H9 (cell line): ENCODE data around the gene FGD6. TPM values are rescaled to one million over a fixed set of nuclear protein-coding genes. Genes with fewer than 3 reads are reported as not detected.

Experiments used
- DNase-seq: peaks from one replicate; pipeline ENCODE4 v3.0.0-alpha.2; 2017
- H2AFZ ChIP-seq: one replicate; pipeline ENCODE4 v1.6.1; 2013; ENCODE audit warnings: mild to moderate bottlenecking, low read length, control low read depth, moderate library complexity
- H2AK5ac ChIP-seq: 2 replicates; pipeline ENCODE4 v1.6.1; 2013; ENCODE audit warnings: low read length, control low read depth, mixed read lengths; ENCODE audit not compliant: insufficient read length
- H2BK120ac ChIP-seq: one replicate; pipeline ENCODE4 v1.6.1; 2013; ENCODE audit warnings: low read depth, mild to moderate bottlenecking, low read length, control low read depth, inconsistent platforms; ENCODE audit not compliant: poor library complexity, severe bottlenecking
- H2BK12ac ChIP-seq: 2 replicates; pipeline ENCODE4 v1.6.1; 2013; ENCODE audit warnings: low read length, control low read depth, mixed read lengths, low read depth; ENCODE audit not compliant: insufficient read length
- H2BK15ac ChIP-seq: 2 replicates; pipeline ENCODE4 v1.6.1; 2013; ENCODE audit warnings: low read depth, low read length, control low read depth
- H2BK20ac ChIP-seq: one replicate; pipeline ENCODE4 v1.6.1; 2013; ENCODE audit warnings: low read depth, mild to moderate bottlenecking, low read length, control low read depth, inconsistent platforms; ENCODE audit not compliant: poor library complexity, severe bottlenecking
- H2BK5ac ChIP-seq: 2 replicates; pipeline ENCODE4 v1.6.1; 2013; ENCODE audit warnings: low read length, control low read depth, mixed read lengths; ENCODE audit not compliant: insufficient read length
- H3K14ac ChIP-seq: 2 replicates; pipeline ENCODE4 v1.6.1; 2013; ENCODE audit warnings: low read length, control low read depth; ENCODE audit not compliant: insufficient read depth
- H3K18ac ChIP-seq: 2 replicates; pipeline ENCODE4 v1.6.1; 2013; ENCODE audit warnings: low read depth, mild to moderate bottlenecking, mixed read lengths, low read length, control low read depth; ENCODE audit not compliant: insufficient read length
- H3K23ac ChIP-seq: 2 replicates; pipeline ENCODE4 v1.6.1; 2013; ENCODE audit warnings: low read length, control low read depth, mixed read lengths, low read depth; ENCODE audit not compliant: insufficient read length
- H3K23me2 ChIP-seq: 2 replicates; pipeline ENCODE4 v1.6.1; 2013; ENCODE audit warnings: low read depth, mild to moderate bottlenecking, mixed read lengths, low read length, control low read depth; ENCODE audit not compliant: insufficient read length, poor library complexity, severe bottlenecking
- H3K27ac ChIP-seq: 2 replicates; pipeline ENCODE4 v1.5.1; 2013; ENCODE audit warnings: low read length, control low read depth, mixed read lengths, low read depth; ENCODE audit not compliant: insufficient read length
- H3K27me3 ChIP-seq: 2 replicates; pipeline ENCODE4 v1.6.1; 2013; ENCODE audit warnings: low read length, control low read depth, inconsistent platforms; ENCODE audit not compliant: insufficient read depth
- H3K4ac ChIP-seq: 2 replicates; pipeline ENCODE4 v1.6.1; 2013; ENCODE audit warnings: low read depth, mild to moderate bottlenecking, control low read depth, inconsistent platforms, low read length, moderate library complexity
- H3K4me1 ChIP-seq: 2 replicates; pipeline ENCODE4 v1.6.1; 2013; ENCODE audit warnings: low read length, control low read depth, inconsistent platforms; ENCODE audit not compliant: insufficient read depth
- H3K4me2 ChIP-seq: 2 replicates; pipeline ENCODE4 v1.6.1; 2013; ENCODE audit warnings: low read length, control low read depth, mixed read lengths; ENCODE audit not compliant: insufficient read length, insufficient read depth
- H3K56ac ChIP-seq: 2 replicates; pipeline ENCODE4 v1.6.1; 2013; ENCODE audit warnings: low read depth, mild to moderate bottlenecking, mixed read lengths, low read length, control low read depth; ENCODE audit not compliant: insufficient read length
- H3K79me1 ChIP-seq: 2 replicates; pipeline ENCODE4 v1.6.1; 2013; ENCODE audit warnings: low read depth, mild to moderate bottlenecking, moderate library complexity, low read length, control low read depth, inconsistent platforms; ENCODE audit not compliant: insufficient read depth, poor library complexity, severe bottlenecking
- H3K79me2 ChIP-seq: 2 replicates; pipeline ENCODE4 v1.6.1; 2013; ENCODE audit warnings: low read length, control low read depth, inconsistent platforms; ENCODE audit not compliant: insufficient read depth
- H3K9ac ChIP-seq: 2 replicates; pipeline ENCODE4 v1.6.1; 2013; ENCODE audit warnings: low read length, control low read depth, mixed read lengths; ENCODE audit not compliant: insufficient read length; ENCODE audit errors: extremely low read depth
- H3K9me3 ChIP-seq: one replicate; pipeline ENCODE4 v1.6.1; 2013; ENCODE audit warnings: low read depth, low read length, inconsistent platforms; ENCODE audit not compliant: control insufficient read depth
- H3T11ph ChIP-seq: one replicate; pipeline ENCODE4 v1.6.1; 2013; ENCODE audit warnings: mild to moderate bottlenecking, low read length, control low read depth, inconsistent platforms
- H4K20me1 ChIP-seq: one replicate; pipeline ENCODE4 v1.6.1; 2013; ENCODE audit not compliant: control insufficient read depth, insufficient read length, insufficient read depth
- H4K5ac ChIP-seq: 2 replicates; pipeline ENCODE4 v1.6.1; 2013; ENCODE audit warnings: low read depth, mild to moderate bottlenecking, mixed read lengths, low read length, control low read depth; ENCODE audit not compliant: insufficient read length
- H4K8ac ChIP-seq: replicated peaks from 2 replicates; pipeline ENCODE4 v1.6.1; 2013; ENCODE audit warnings: low read length, control low read depth, mixed read lengths, low read depth; ENCODE audit not compliant: insufficient read length
- H4K91ac ChIP-seq: 2 replicates; pipeline ENCODE4 v1.6.1; 2013; ENCODE audit warnings: low read depth, mild to moderate bottlenecking, moderate library complexity, mixed read lengths, low read length, control low read depth; ENCODE audit not compliant: insufficient read length
- H3K27ac Mint-ChIP-seq, 3 experiments: 2 replicates in 2 of 3; 3 replicates in 1 of 3; pipeline ENCODE4 v1.8.0; 2020 to 2021; ENCODE audit warnings: mixed read lengths in 3 of 3, mild to moderate bottlenecking in 1 of 3, moderate library complexity in 1 of 3
- H3K27me3 Mint-ChIP-seq: 2 replicates; pipeline ENCODE4 v1.8.0; 2021; ENCODE audit warnings: low read depth, mild to moderate bottlenecking, moderate library complexity, mixed read lengths
- H3K36me3 Mint-ChIP-seq, 3 experiments: 2 replicates in 2 of 3; 3 replicates in 1 of 3; pipeline ENCODE4 v1.8.0; 2020 to 2021; ENCODE audit warnings: low read depth in 3 of 3, mixed read lengths in 3 of 3; ENCODE audit not compliant: insufficient read depth in 1 of 3
- H3K4me1 Mint-ChIP-seq, 2 experiments: 2 replicates each; pipeline ENCODE4 v1.8.0; 2020; ENCODE audit warnings: mixed read lengths in 2 of 2
- H3K4me3 Mint-ChIP-seq, 2 experiments: 2 replicates in 1 of 2; 3 replicates in 1 of 2; pipeline ENCODE4 v1.8.0; 2020 to 2021; ENCODE audit warnings: mild to moderate bottlenecking in 2 of 2, mixed read lengths in 2 of 2, moderate library complexity in 1 of 2
- H3K9me3 Mint-ChIP-seq, 2 experiments: 2 replicates in 1 of 2; 3 replicates in 1 of 2; pipeline ENCODE4 v1.8.0; 2020; ENCODE audit warnings: mild to moderate bottlenecking in 2 of 2, mixed read lengths in 2 of 2, moderate library complexity in 1 of 2
- WGBS: extraction: QIAGEN DNeasy Blood & Tissue Kit; methylation state at CpG from one replicate; pipeline ENCODE4 v1.1.7; 2013; ENCODE audit warnings: missing lambda C conversion rate, low lambda C conversion rate, mixed read lengths; ENCODE audit not compliant: insufficient read length; ENCODE audit errors: extremely low coverage; 5-methylcytosine and 5-hydroxymethylcytosine counted together
- total RNA-seq: library from RNA; stranded (reverse); gene quantifications from 2 replicates; pipeline ENCODE4 v1.2.1, GENCODE V29; 2021
- TF ChIP-seq, protein P1 (sequence below): fragments of 200-600 bp; sonication (generic); conservative IDR thresholded peaks from 3 replicates; pipeline ENCODE4 v1.8.0; 2021; ENCODE audit warnings: antibody characterized with exemption, mild to moderate bottlenecking

The FGD6 gene
- total RNA-seq, 1 experiment from 2014 or later = 39.5 TPM

- no peak overlapping the region for H4K5ac ChIP-seq
- H4K8ac ChIP-seq = no peak overlapping the region
- H3K36me3 Mint-ChIP-seq = peaks cover 15 to 64% (median 39%) of the 10 kb centered on the region in 3 experiments; a peak in 6 of 7 replicates
- no peak overlapping the region for H2BK15ac ChIP-seq
- no peak overlapping the region for H3K27ac ChIP-seq
- H3K79me2 ChIP-seq = no peaks in the 10 kb centered on the region
- no peaks in the 10 kb centered on the region for H4K20me1 ChIP-seq
- no peak for DNase-seq
- H3K27ac Mint-ChIP-seq = no peak overlapping the region
- H3K27me3 ChIP-seq = no peaks in the 10 kb centered on the region
- no peak overlapping the region for H3K56ac ChIP-seq
- no peaks in the 10 kb centered on the region for H3K9me3 ChIP-seq
- H3K23ac ChIP-seq = no peak overlapping the region
- H4K91ac ChIP-seq = no peak overlapping the region
- no peak overlapping the region for H3T11ph ChIP-seq
- TF ChIP-seq, protein P1, sequence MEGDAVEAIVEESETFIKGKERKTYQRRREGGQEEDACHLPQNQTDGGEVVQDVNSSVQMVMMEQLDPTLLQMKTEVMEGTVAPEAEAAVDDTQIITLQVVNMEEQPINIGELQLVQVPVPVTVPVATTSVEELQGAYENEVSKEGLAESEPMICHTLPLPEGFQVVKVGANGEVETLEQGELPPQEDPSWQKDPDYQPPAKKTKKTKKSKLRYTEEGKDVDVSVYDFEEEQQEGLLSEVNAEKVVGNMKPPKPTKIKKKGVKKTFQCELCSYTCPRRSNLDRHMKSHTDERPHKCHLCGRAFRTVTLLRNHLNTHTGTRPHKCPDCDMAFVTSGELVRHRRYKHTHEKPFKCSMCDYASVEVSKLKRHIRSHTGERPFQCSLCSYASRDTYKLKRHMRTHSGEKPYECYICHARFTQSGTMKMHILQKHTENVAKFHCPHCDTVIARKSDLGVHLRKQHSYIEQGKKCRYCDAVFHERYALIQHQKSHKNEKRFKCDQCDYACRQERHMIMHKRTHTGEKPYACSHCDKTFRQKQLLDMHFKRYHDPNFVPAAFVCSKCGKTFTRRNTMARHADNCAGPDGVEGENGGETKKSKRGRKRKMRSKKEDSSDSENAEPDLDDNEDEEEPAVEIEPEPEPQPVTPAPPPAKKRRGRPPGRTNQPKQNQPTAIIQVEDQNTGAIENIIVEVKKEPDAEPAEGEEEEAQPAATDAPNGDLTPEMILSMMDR = no peak
- H3K4me3 Mint-ChIP-seq = no peak overlapping the region
- H2BK12ac ChIP-seq = no peak overlapping the region
- H2AFZ ChIP-seq = no peak overlapping the region
- no peaks in the 10 kb centered on the region for H3K4me1 ChIP-seq
- WGBS = no CpG with 5 or more reads among the region's 3 CpGs
- no peaks in the 10 kb centered on the region for H3K79me1 ChIP-seq
- no peaks in the 10 kb centered on the region for H3K23me2 ChIP-seq
- H3K18ac ChIP-seq = no peak overlapping the region
- H3K9ac ChIP-seq = no peak overlapping the region
- H2AK5ac ChIP-seq = no peak overlapping the region
- no peaks in the 10 kb centered on the region for H3K4me1 Mint-ChIP-seq
- H2BK5ac ChIP-seq = no peak overlapping the region
- H3K9me3 Mint-ChIP-seq = no peaks in the 10 kb centered on the region
- no peak overlapping the region for H3K14ac ChIP-seq
- no peak overlapping the region for H3K4ac ChIP-seq
- no peak overlapping the region for H2BK20ac ChIP-seq
- H2BK120ac ChIP-seq = no peak overlapping the region
- H3K4me2 ChIP-seq = no peak overlapping the region
- no peaks in the 10 kb centered on the region for H3K27me3 Mint-ChIP-seq
Observed at GRCh38 chr12:95126736-95127135, 90.5 kb downstream of the FGD6 start.
